C4-2B (cell line): ENCODE measurements around the gene RBM8A.
"Not testable (repeated sequence)": the region's sequence is repeated elsewhere in the genome, so short reads cannot be mapped to it uniquely, and the experiment has no call there.

Experiments
- H3K27ac ChIP-seq: fragments of 450-650 bp; 2 replicates; pipeline ENCODE4 v1.5.1; 2017
- ZFX ChIP-seq: fragments of 450-650 bp; IDR thresholded peaks from 2 replicates; pipeline ENCODE4 v1.6.1; 2017
- TF ChIP-seq, protein P1 (sequence below): fragments of 450-650 bp; conservative IDR thresholded peaks from 2 replicates; pipeline ENCODE4 v1.5.1; 2017; ENCODE audit warnings: mild to moderate bottlenecking

Gene RBM8A

DNA sequence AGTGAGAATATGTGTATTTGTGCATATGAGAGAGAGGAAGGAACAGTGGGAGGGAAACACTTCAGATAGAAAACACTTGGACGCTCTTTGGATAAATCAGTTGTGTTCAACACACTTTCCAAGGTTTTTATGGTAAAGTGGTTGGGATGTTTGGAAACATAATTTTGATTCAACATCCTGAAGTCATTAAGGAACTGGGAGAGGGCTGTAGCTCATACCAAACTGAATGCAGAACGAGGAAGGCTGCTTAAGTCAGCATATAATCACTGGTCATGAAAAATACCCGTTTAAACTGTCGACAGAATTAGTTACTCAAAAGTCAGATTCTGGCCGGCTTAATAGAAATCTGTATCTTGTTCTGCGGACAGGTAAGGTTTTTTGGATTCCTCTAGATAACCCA, 15.6 kb upstream of the RBM8A start:
- H3K27ac ChIP-seq = no peak overlapping the region
- TF ChIP-seq, protein P1, sequence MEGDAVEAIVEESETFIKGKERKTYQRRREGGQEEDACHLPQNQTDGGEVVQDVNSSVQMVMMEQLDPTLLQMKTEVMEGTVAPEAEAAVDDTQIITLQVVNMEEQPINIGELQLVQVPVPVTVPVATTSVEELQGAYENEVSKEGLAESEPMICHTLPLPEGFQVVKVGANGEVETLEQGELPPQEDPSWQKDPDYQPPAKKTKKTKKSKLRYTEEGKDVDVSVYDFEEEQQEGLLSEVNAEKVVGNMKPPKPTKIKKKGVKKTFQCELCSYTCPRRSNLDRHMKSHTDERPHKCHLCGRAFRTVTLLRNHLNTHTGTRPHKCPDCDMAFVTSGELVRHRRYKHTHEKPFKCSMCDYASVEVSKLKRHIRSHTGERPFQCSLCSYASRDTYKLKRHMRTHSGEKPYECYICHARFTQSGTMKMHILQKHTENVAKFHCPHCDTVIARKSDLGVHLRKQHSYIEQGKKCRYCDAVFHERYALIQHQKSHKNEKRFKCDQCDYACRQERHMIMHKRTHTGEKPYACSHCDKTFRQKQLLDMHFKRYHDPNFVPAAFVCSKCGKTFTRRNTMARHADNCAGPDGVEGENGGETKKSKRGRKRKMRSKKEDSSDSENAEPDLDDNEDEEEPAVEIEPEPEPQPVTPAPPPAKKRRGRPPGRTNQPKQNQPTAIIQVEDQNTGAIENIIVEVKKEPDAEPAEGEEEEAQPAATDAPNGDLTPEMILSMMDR = no peak
- no peak for TF ChIP-seq ZFX

DNA sequence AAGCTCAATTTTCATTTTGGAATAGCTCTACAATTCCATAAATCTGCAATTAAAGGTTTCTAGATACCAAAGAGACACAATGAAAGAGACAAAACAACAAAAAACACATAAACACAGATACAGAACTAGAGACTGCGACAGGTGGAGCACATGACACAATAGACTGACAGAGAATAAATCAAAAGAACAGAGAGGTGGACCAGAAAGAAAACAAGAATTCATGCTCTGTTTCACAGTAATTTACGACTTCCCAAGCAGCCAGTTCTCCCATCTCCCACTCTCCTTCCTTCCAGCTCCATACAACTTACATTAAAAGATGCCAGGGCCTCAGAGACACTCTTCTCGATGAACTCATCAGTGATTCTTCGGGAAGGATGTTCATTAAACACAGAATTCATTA, 15.1 kb upstream of the RBM8A start:
- TF ChIP-seq ZFX = no peak
- TF ChIP-seq, protein P1 = no peak
- no peak overlapping the region for H3K27ac ChIP-seq

DNA sequence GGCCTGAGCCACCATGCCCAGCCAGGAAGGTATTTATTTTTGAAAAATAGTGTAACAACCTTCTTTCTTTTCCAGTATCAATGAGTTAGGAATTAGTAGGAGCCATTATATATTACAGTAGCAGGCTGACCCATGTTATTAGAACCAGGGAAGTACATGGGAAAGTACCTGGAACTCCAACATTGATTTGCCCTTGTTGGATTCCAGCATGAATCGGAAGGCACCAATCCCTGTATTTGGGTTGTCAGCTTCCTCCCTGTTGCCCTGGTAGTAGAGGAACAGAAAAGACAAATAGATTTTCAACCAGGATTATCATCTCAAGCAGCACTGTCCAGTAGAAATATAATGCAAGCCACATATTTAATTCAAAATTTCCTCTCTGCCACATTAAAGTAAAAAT, 10.2 kb upstream of the RBM8A start:
- TF ChIP-seq, protein P1 = no peak
- no peak for TF ChIP-seq ZFX

DNA sequence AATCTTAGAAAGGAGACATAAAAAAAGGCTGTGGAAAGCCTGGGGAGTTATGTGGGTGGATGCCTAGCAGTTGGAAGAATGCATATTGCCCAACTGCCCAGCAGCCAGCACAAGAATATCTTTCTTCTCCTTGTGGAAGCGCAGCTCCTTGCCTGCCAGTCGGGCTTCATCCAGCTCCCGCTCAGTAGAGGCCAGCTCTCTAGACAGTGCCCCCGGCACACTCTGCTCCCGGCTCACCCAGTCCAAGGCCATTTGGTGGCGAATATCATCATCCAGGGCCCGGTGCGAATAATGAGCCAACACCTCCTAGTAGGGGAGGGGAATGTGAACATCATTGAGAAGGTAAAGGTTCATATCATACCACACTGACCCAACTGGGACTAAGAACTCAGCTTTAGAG, 9.0 kb upstream of the RBM8A start:
- H3K27ac ChIP-seq = no peak overlapping the region
- TF ChIP-seq, protein P1 = no peak
- TF ChIP-seq ZFX = no peak

More for the DNA sequence above, 10.2 kb upstream of the RBM8A start:
- H3K27ac ChIP-seq = no peak overlapping the region

DNA sequence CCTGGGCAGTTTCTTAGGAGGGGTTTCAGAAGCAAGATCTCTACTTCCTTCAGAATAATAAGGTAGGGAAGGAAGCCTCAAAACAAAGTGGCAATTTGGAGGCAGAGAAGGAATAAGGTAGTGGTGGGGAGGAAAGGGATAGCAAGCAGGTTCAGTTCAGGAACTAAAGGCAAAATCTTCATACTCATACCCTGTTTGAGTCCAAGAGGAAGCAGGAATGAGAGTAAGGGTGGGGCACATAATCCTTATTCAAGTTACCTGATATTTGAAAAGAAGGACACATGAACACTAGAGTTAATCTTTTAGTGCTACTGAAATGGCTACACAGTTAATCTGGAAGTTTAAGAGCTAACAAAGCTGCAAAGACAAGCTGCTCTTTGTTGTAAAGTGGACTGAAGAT, 8.4 kb upstream of the RBM8A start:
- no peak overlapping the region for H3K27ac ChIP-seq
- TF ChIP-seq ZFX = no peak
- TF ChIP-seq, protein P1 = no peak

DNA sequence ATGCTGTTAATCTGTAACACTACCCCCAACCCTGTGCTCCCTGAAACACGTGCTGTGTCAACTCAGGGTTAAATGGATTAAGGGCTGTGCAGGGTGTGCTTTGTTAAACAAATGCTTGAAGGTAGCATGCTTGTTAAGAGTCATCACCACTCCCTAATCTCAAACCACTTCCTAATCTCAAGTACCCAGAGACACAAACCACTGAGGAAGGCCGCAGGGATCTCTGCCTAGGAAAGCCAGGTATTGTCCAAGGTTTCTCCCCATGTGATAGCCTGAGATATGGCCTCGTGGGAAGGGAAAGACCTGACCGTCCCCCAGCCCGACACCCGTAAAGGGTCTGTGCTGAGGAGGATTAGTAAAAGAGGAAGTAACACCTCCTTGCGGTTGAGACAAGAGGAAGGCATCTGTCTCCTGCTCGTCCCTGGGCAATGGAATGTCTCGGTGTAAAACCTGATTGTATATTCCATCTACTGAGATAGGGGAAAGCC, 5.3 kb upstream of the RBM8A start:
- H3K27ac ChIP-seq = not testable (repeated sequence)

DNA sequence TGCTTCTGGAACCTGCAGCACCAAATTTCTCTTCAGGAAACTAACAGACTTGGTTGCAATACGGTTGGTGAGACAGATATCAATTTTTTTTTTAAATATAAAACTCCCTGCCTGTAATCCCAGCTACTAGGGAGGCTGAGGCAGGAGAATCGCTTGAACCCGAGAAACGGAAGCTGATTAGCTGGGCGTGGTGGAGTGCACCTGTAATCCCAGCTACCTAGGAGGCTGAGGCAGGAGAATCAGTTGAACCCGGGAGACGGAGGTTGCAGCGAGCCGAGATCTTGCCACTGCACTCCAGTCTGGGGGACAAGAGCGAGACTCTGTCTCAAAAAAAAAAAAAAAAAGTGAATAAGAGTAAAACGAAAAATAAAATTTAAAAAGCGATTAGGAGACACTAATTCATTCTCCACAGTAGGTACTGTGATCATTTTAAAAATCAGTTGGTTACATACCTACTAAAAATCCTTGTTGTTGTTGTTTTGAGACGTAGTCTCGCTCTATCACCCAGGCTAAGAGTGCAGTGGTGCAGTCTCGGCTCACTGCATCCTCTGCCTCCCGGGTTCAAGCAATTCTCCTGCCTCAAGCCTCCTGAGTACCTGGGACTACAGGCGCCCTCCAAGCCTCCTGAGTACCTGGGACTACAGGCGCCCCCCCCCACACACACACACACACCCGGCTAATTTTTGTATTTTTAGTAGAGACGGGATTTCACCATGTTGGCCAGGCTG, 796 bp upstream of the RBM8A start:
- TF ChIP-seq, protein P1 = no peak
- TF ChIP-seq ZFX = no peak
- H3K27ac ChIP-seq = peak overlapping the region; percentile 93

DNA sequence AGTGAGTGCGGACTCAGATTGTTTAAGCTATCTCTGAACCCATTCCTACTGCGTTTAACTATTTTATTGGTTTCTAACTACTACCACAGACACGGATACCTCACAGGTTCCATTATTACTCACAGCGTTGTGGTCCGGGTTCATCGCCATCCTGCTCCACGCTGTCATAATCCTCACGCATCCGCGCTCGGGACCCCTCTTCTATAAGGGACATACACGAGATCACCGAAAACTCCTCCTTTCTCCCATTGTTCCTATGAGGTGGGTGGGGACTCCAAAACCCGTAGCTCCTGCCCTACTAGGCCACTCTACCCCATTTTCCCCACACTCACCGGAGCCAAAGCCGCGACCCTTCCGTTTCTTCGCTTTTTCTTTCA, 610 bp downstream of the RBM8A start:
- TF ChIP-seq, protein P1 = no peak
- TF ChIP-seq ZFX = no peak
- H3K27ac ChIP-seq = peak overlapping the region; percentile 93
